NB4 (cell line): ENCODE measurements around the gene CHST13.
A peak's percentile ranks its signal among the peaks of the same experiment; 100 is the strongest.

Experiments used
- DNase-seq: peaks from one replicate; pipeline ENCODE4 v3.0.0; 2010; ENCODE audit warnings: low read depth
- H3K4me3 ChIP-seq: one replicate; pipeline ENCODE4 v1.5.1; 2011; ENCODE audit warnings: mild to moderate bottlenecking, low read depth, low read length, moderate library complexity
- CTCF ChIP-seq: IDR thresholded peaks from one replicate; pipeline ENCODE4 v1.5.1; 2012; ENCODE audit warnings: low read depth, low read length
- MAX ChIP-seq: IDR thresholded peaks from 2 replicates; pipeline ENCODE4 v1.6.1; 2011; ENCODE audit warnings: low read depth, low read length
- MYC ChIP-seq: IDR thresholded peaks from 2 replicates; pipeline ENCODE4 v1.6.1; 2011; ENCODE audit warnings: low read depth, low read length
- POLR2A ChIP-seq: IDR thresholded peaks from 2 replicates; pipeline ENCODE4 v1.6.1; 2011; ENCODE audit warnings: mild to moderate bottlenecking; ENCODE audit not compliant: insufficient read length; ENCODE audit errors: extremely low read depth

CHST13 gene

GRCh38 chr3:126490619-126491018 lies 33.3 kb upstream of the CHST13 start:
- DNase-seq, result no peak
- TF ChIP-seq CTCF, result no peak
- TF ChIP-seq POLR2A, result no peak
- no peak for TF ChIP-seq MAX
- TF ChIP-seq MYC, result no peak
- no peak overlapping the region for H3K4me3 ChIP-seq

- TF ChIP-seq POLR2A, result no peak
- no peak for TF ChIP-seq MAX
- no peak for TF ChIP-seq MYC
- TF ChIP-seq CTCF, result no peak
- DNase-seq, result peak; percentile 52
Observed at GRCh38 chr3:126491221-126492013, 32.5 kb upstream of the CHST13 start.

DNA sequence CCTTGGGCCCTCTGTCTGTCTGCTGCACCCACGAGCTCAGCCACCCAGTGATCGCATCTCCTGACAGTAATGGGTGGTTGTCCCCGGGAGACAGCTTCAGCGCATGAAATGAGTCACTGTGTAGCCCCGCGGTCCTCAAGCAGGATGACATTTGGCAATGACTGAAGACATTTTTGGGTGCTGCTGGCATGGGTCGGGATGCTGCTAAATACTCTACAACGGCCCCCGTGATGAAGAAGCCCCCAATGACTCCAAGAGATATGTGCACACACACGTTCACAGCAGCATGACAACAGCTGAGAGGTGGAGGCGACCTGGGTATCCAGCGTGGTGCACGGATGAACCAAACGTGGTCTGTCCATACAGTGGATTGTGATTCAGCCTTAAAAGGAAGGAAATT lies 30.9 kb upstream of the CHST13 start:
- TF ChIP-seq POLR2A (no peak), CTCF (no peak), MAX (no peak), MYC (no peak)
- H3K4me3 ChIP-seq, result no peak overlapping the region
- peak; percentile 49 for DNase-seq

More at GRCh38 chr3:126491221-126492013, 32.5 kb upstream of the CHST13 start:
- H3K4me3 ChIP-seq, result no peak overlapping the region

- TF ChIP-seq CTCF (no peak), POLR2A (no peak), MYC (no peak), MAX (no peak)
- peak; percentile 65 for DNase-seq
- H3K4me3 ChIP-seq, result no peak overlapping the region
Observed at GRCh38 chr3:126493739-126494138, 30.2 kb upstream of the CHST13 start.

DNA sequence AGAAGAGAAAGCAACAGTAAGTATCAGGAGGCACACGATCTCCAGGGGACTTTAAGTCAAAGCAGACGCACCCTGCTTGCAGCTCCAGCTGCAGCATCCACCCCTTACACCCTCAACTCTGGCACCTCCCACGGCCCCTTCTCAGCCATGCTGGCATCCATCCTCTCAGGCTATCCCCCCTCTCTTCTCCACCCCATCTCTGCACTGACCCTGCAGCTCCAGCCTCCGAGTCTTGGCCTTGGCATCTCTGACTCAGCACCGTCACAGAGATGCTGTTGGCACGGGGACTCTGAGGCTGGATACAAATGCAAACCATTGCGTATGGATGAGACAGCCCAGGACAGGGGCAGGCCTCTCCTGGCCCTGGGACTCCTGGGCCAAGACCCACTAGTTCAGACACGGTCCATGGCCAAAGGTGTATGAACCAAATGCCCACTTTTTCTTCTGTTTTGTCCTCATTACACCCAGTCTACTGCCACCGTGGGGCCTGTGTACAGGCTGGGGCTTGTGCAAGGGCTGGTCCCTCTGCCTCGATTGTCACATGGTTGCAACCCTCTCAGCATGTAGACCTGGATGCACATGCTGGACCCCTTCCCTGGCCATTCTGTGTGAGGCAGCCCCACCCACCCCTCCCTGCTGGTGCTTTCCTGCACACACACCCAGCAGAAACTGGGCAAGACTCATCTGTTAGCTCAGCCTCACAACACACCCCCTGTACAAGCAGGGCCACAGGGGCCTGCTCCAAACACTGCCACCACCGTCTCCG lies 29.6 kb upstream of the CHST13 start:
- no peak overlapping the region for H3K4me3 ChIP-seq
- DNase-seq, result no peak
- no peak for TF ChIP-seq CTCF
- no peak for TF ChIP-seq POLR2A
- no peak for TF ChIP-seq MAX
- no peak for TF ChIP-seq MYC
